Esophagus (tissue), 2 donors: ENCODE measurements around the gene UBXN11. TPM values are rescaled to one million over a fixed set of nuclear protein-coding genes. Genes with fewer than 3 reads are reported as not detected.

ENCODE experiments used
- H3K27ac ChIP-seq, 2 donors: one replicate each; pipeline ENCODE4 v1.5.1; 2013; ENCODE audit warnings: low read depth in 2 of 2, mild to moderate bottlenecking in 2 of 2, inconsistent platforms in 1 of 2, low read length in 1 of 2, moderate library complexity in 1 of 2
- H3K27me3 ChIP-seq, 2 donors: one replicate each; pipeline ENCODE4 v1.6.1; 2013; ENCODE audit warnings: low read length in 2 of 2, control low read depth in 1 of 2, mild to moderate bottlenecking in 1 of 2; ENCODE audit not compliant: insufficient read depth in 2 of 2, control insufficient read depth in 1 of 2
- H3K36me3 ChIP-seq, 2 donors: one replicate each; pipeline ENCODE4 v1.6.1; 2013; ENCODE audit warnings: low read length in 1 of 2; ENCODE audit not compliant: control insufficient read depth in 2 of 2, insufficient read depth in 2 of 2
- H3K4me1 ChIP-seq, 2 donors: one replicate each; pipeline ENCODE4 v1.6.1; 2013; ENCODE audit warnings: low read length in 1 of 2; ENCODE audit not compliant: control insufficient read depth in 2 of 2, insufficient read depth in 2 of 2
- H3K4me3 ChIP-seq, 2 donors: one replicate each; pipeline ENCODE4 v1.5.1; 2013; ENCODE audit warnings: low read length in 2 of 2, mild to moderate bottlenecking in 2 of 2, low read depth in 1 of 2, moderate library complexity in 1 of 2
- H3K9me3 ChIP-seq, 2 donors: one replicate each; pipeline ENCODE4 v1.6.1; 2013; ENCODE audit warnings: mild to moderate bottlenecking in 2 of 2, low read depth in 1 of 2, low read length in 1 of 2, moderate library complexity in 1 of 2; ENCODE audit not compliant: control insufficient read depth in 2 of 2, insufficient read depth in 1 of 2
- WGBS, 2 donors: extraction: QIAGEN DNeasy Blood & Tissue Kit; methylation state at CpG; one replicate each; pipeline ENCODE4 v1.1.7; 2013; 5-methylcytosine and 5-hydroxymethylcytosine counted together
- polyA plus RNA-seq, 2 donors: library from polyadenylated mRNA; stranded (reverse); fragments of 200-250 nt; gene quantifications; one replicate each; pipeline ENCODE4 v1.2.3, GENCODE V29; 2013
- donor health status: healthy with polysubstance abuse.
- donor health status: Bipolar disorder and iron deficiency.

The UBXN11 gene
- polyA plus RNA-seq, 2 donors, result 10.1 to 16.0 TPM

- WGBS, 2 donors, result 54 to 71% methylated on average over 1 of the region's 1 CpG
- Histone ChIP-seq H3K27ac (peak overlapping the region; percentile 99), H3K27me3 (no peaks in the 10 kb centered on the region), H3K4me3 (no peak overlapping the region), H3K36me3 (peaks cover 0 to 16% of the 10 kb centered on the region in 2 donors), H3K9me3 (no peaks in the 10 kb centered on the region), H3K4me1 (peaks cover 0 to 44% of the 10 kb centered on the region in 2 donors)
These were observed 28.7 kb downstream of the UBXN11 start for GRCh38 chr1:26277719-26278118.

GRCh38 chr1:26277261-26277661 lies 29.2 kb downstream of the UBXN11 start:
- Histone ChIP-seq H3K4me1 (peaks cover 0 to 42% of the 10 kb centered on the region in 2 donors), H3K9me3 (no peaks in the 10 kb centered on the region), H3K27ac (peak overlapping the region; percentile 99), H3K36me3 (peaks cover 0 to 11% of the 10 kb centered on the region in 2 donors), H3K27me3 (no peaks in the 10 kb centered on the region), H3K4me3 (no peak overlapping the region)
- 42 to 48% methylated on average over 3 of the region's 3 CpGs for WGBS, 2 donors

GRCh38 chr1:26276432-26276838 lies 30.0 kb downstream of the UBXN11 start:
- Histone ChIP-seq H3K27me3 (no peaks in the 10 kb centered on the region), H3K9me3 (no peaks in the 10 kb centered on the region), H3K4me1 (peaks cover 0 to 36% of the 10 kb centered on the region in 2 donors), H3K4me3 (no peak overlapping the region), H3K27ac (peak overlapping the region; percentile 99), H3K36me3 (peaks cover 2 to 10% of the 10 kb centered on the region in 2 donors)
- 42 to 49% methylated on average over 2 of the region's 2 CpGs for WGBS, 2 donors

- peak overlapping the region; percentile 99 for H3K27ac ChIP-seq
- no peaks in the 10 kb centered on the region for H3K9me3 ChIP-seq
- peaks cover 0 to 31% of the 10 kb centered on the region in 2 donors for H3K4me1 ChIP-seq
- H3K4me3 ChIP-seq, result no peak overlapping the region
- peaks cover 4 to 7% of the 10 kb centered on the region in 2 donors for H3K36me3 ChIP-seq
- no peaks in the 10 kb centered on the region for H3K27me3 ChIP-seq
- WGBS, 2 donors, result 9 to 19% methylated on average over 3 of the region's 3 CpGs
These were observed 30.6 kb downstream of the UBXN11 start for GRCh38 chr1:26275580-26276431.

- WGBS, 2 donors, result 65 to 68% methylated on average over 11 of the region's 11 CpGs
- H3K4me3 ChIP-seq, result no peak overlapping the region
- H3K27me3 ChIP-seq, result no peaks in the 10 kb centered on the region
These were observed 31.5 kb downstream of the UBXN11 start for GRCh38 chr1:26274801-26275425.

GRCh38 chr1:26269198-26269550 lies 37.3 kb downstream of the UBXN11 start:
- no peaks in the 10 kb centered on the region for H3K4me1 ChIP-seq
- peaks cover 3 to 4% of the 10 kb centered on the region in 2 donors for H3K9me3 ChIP-seq
- no peaks in the 10 kb centered on the region for H3K27me3 ChIP-seq
- no peak overlapping the region for H3K4me3 ChIP-seq
- H3K27ac ChIP-seq, result no peak overlapping the region
- H3K36me3 ChIP-seq, result peaks cover 6 to 7% of the 10 kb centered on the region in 2 donors
- WGBS, 2 donors, result 98% methylated on average over 4 of the region's 4 CpGs

More at GRCh38 chr1:26274801-26275425, 31.5 kb downstream of the UBXN11 start:
- Histone ChIP-seq H3K4me1 (peaks cover 0 to 28% of the 10 kb centered on the region in 2 donors), H3K36me3 (peaks cover 4 to 7% of the 10 kb centered on the region in 2 donors), H3K27ac (peak overlapping the region; percentile 99), H3K9me3 (no peaks in the 10 kb centered on the region)

GRCh38 chr1:26268290-26269197 lies 37.9 kb downstream of the UBXN11 start:
- Histone ChIP-seq H3K9me3 (peaks cover 3 to 4% of the 10 kb centered on the region in 2 donors), H3K4me1 (no peaks in the 10 kb centered on the region), H3K36me3 (peaks cover 6 to 7% of the 10 kb centered on the region in 2 donors), H3K27ac (no peak overlapping the region), H3K27me3 (no peaks in the 10 kb centered on the region), H3K4me3 (no peak overlapping the region)
- 86 to 94% methylated on average over 9 of the region's 9 CpGs for WGBS, 2 donors

- no peak overlapping the region for H3K27ac ChIP-seq
- H3K9me3 ChIP-seq, result peaks cover 3 to 4% of the 10 kb centered on the region in 2 donors
- no peaks in the 10 kb centered on the region for H3K27me3 ChIP-seq
- no peak overlapping the region for H3K4me3 ChIP-seq
- WGBS, 2 donors, result 97 to 98% methylated on average over 1 of the region's 1 CpG
- H3K36me3 ChIP-seq, result peaks cover 0 to 6% of the 10 kb centered on the region in 2 donors
- no peaks in the 10 kb centered on the region for H3K4me1 ChIP-seq
These were observed 41.0 kb downstream of the UBXN11 start for GRCh38 chr1:26265405-26265804.

GRCh38 chr1:26263212-26263611 lies 43.2 kb downstream of the UBXN11 start:
- H3K36me3 ChIP-seq, result peaks cover 0 to 12% of the 10 kb centered on the region in 2 donors
- H3K27me3 ChIP-seq, result no peaks in the 10 kb centered on the region
- WGBS, 2 donors, result 91 to 92% methylated on average over 5 of the region's 5 CpGs
- H3K4me1 ChIP-seq, result no peaks in the 10 kb centered on the region
- no peak overlapping the region for H3K27ac ChIP-seq
- H3K9me3 ChIP-seq, result peaks cover 0 to 1% of the 10 kb centered on the region in 2 donors
- no peak overlapping the region for H3K4me3 ChIP-seq
